GM19043 (cell line): Measurements from ENCODE around the gene CNTNAP2.
"Not testable (repeated sequence)": the region's sequence is repeated elsewhere in the genome, so short reads cannot be mapped to it uniquely, and the experiment has no call there.

Experiments used
- ATAC-seq: cut with Tn5 transposase; IDR thresholded peaks from one replicate; pipeline ENCODE4 v1.9.1; 2021; ENCODE audit warnings: low read depth; ENCODE audit not compliant: unreplicated experiment

Gene CNTNAP2

DNA sequence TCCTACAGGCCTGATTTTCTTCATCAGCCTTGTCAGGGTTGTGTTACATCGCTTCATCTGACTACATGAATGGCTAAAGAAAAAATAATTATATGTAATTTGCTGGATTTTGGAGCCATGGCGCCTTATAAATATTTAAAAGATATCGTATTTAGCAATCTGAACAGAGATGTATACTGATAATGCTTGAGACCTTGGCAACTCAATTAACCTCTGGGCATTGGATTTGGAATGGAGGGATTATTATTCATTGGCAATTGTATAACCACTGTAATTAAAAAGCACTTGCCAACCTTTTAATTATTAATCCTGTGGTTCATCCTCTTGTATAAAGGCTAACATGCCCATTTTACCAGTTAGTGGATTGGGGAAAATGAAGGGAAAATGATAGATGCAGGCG, 745.1 kb downstream of the CNTNAP2 start:
- no peak for ATAC-seq

DNA sequence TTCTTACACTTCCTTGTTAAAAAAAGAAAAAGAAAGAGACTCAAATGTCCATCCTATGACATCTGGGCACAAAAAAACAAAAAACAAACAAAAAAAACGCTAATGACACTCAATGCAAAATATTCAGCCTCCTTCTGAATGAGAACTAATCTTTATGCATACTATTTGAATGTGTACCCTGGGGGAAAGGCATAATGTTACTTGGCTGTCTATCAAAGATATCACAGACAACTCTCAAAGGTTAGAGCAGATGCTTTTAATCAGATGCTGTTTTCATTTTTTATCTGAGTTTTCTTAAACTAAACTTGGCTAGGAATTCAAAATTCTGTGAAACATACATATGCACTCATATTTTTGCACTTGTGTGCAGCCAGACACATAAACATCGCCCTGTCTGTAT, 745.8 kb downstream of the CNTNAP2 start:
- no peak for ATAC-seq

DNA sequence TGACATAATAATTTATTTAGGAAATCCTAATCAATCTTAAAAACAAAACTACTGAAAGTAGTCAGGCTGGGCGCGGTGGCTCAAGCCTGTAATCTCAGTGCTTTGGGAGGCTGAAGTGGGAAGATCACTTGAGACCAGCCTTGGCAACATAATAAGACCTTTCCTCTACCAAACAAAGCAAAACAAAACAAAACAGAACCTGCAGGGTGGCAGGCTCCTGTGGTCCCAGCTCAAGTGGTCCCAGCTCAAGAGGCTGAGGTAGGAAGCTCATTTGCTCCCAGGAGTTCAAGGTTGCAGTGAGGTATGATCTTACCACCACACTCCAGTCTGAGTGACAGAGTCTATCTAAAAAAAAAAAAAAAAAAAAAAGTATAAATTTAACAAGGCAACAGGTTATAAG, 748.0 kb downstream of the CNTNAP2 start:
- ATAC-seq = no peak

DNA sequence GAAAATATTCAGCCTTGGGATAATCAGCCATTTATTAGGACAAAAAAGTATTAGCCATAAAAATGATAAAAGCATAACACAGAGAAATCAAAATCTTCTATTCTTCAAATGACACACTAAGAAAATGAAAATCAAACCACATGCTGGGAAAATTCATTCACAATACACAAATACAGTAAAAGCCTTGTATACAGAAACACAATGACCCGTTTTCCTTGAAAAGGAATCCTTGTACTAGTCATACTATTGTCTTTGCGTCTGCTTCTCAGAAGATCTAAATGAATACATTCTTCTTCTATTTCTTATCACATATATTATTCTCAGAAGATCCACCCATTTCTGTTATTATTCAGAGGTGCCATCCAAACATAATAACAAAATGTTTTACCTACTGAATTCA, 749.1 kb downstream of the CNTNAP2 start:
- no peak for ATAC-seq

DNA sequence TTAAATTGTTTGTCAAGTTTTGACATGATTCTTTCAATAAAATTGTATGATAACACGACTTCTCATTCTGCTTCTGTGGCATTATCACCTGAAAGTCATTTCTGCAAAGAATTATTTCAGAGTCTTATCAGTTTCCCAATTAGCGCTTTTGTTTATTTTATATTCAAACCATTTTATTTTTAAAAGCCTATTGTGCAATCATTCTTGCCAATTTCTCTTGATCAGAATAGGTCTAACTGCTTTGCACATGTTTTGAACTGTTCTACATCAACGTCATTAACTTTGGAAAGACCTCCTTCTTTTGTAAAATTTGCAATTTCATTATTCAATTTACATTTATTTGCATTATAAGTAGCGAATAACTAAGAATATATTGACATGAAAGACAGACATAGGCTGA, 758.1 kb downstream of the CNTNAP2 start:
- no peak for ATAC-seq

DNA sequence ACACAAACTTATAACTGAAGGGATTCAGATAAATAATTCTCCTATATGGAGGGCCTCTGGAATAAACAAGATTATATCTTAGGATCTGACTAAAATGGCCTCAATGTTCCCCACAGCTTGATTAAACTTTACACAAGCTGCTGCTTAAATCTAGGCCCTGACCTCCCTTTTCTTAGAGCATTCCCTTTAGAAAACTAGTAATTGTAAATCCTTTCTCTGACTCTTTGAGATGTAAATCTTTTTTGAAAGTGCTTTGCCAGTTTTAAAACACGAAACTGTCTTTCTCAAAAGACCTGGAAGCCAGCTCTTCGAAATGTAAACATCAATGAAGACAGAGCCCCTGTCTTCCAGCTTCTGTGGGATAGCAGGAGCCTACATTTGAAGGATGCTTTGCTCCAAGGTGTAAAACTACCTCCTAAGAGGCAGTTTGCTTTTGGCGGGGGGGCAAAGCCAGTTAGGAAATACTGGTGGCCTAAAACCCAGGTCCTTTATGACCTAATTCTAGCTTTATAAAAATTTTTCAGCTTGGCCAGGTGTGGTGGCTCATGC, 758.7 kb downstream of the CNTNAP2 start:
- ATAC-seq = no peak

DNA sequence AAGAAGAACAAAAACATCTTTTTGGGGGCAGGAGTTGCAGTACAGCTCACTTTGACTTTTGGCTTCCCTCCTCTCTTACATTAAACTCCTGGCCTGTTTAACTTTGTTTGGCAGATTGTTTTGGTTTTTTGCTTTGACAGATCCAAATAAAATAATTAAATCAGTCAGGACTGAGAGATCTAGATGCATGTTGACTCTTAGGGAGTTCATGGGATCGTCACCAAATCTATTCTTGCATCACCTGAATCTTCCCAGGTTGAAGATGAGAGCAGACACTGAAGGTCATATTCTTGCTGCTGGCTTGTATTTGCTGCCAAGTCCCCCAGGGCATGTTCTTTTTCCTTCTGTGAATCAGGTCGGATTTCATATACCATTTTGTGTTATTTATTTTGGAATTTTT, 759.4 kb downstream of the CNTNAP2 start:
- no peak for ATAC-seq

DNA sequence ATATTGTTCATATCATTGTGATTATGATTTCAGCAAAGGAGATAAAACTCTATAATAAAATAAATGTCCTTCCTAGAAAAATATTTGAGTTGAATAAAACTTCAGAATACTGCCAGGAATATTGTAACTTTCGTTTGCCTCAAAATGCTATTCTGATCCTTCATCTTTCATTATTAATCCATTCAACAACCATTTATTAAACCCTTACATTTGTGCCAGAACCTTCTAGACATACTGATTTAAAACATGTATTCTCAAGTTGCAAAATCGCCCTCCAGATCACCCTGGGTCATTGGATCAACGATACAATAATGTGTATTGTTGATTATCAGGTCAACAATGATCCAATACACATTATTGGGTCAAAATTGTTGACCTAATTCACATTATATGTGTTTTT, 759.8 kb downstream of the CNTNAP2 start:
- no peak for ATAC-seq

DNA sequence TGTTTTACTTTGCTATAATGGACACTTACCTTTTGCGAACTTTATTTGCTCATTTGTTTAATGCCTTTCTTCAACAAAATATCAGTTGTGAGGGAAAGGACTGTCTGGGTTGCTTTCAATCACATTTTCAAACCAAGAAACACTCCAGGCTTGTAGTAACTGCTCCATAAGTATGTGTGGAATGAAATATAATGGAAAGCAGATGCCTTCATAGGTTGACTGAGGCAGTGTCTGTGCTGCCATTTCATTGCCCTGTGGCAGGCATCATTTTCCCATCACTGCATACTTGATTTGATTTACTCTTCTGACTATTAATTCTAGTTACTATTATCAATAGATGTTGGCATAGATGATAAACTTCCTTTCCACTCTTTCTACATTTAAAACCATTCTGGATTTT, 762.3 kb downstream of the CNTNAP2 start:
- no peak for ATAC-seq

DNA sequence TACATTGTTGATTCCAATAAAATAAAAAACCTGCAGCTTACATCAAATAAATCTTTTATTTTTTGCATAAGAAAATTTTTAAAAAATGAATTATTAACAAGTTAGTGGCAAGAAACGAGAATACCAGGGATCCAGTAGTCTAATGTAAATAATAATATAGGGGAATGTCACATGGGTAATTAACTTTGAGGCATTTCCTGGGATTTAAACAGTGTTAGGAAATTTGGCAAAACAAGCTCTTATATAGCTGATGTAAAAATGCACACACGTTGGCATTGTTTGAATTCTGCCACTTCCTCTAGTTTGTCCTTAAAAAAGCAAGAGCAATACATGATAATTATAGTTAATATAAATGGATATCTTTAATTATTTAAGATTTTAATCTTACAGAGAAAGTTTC, 768.6 kb downstream of the CNTNAP2 start:
- no peak for ATAC-seq

DNA sequence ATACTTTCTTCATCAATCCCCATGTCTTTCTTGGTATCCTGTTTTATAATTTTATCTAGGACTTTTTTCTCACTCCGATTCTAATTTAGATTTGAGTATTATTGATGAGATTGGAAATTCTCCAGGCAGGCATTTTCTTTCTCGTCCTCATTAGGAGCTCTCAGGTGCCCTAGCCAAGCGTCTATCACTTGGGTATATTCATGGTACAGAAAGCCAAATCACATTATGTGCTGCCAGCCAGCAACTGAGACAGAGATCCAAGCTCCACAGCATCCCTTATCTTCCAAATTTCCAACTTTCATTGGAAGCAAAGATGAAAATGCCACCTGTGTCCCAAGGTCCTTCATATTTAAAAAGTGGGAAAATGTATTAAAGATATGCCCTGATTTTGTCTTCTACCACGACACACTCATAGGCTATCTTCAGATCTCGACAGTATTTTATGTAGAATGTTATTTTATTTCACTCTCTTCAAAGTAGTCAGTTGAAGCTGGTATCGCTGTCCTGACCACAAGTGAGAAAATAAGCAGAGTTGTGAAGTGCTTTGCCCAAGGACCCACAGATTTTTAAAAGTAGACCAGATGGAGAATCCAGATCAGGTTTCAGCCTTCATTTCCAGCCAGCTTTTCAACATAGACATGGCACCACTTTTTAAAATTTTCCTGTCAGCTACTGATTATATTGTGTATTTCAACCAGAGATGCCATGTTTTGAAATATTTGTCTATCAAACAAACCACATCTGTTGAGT, 773.4 kb downstream of the CNTNAP2 start:
- no peak for ATAC-seq

DNA sequence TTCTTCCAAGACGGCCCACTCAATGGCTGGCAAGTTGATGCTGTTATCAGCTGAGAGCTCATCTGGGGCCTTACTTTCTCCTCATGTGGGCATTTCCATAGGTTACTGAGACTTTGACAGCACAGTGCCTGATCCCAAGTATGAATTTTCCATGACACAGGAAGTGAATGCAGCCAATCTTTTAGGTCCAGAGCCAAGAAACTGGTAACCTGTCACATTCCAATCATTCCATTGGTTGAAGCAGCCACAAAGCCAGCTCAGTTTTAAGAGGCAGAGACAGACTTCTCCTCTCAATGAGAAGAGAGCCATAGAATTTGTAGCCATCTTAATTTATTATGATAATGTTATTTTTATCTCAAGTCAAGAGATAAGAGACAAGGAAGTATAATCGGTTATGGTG, 775.5 kb downstream of the CNTNAP2 start:
- ATAC-seq = no peak

DNA sequence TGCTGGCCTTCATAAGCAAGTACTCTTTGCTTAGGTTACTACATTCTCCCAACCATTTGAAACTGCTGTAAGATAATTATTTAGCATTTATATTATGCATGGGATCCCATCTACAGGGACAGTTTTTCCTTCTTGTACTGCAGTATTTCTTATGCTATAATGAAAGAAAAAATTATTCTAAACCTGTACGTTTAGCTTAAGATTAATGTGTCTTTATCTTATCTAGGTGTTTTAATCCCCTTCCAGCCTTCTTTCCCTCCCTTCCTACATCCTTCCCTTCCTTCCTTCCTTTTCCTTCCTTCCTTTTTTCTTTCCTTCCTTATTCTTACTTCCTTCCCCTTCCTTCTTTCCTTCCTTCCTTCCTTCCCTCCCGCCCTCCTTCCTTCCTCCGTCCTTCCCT, 778.3 kb downstream of the CNTNAP2 start:
- no peak for ATAC-seq

DNA sequence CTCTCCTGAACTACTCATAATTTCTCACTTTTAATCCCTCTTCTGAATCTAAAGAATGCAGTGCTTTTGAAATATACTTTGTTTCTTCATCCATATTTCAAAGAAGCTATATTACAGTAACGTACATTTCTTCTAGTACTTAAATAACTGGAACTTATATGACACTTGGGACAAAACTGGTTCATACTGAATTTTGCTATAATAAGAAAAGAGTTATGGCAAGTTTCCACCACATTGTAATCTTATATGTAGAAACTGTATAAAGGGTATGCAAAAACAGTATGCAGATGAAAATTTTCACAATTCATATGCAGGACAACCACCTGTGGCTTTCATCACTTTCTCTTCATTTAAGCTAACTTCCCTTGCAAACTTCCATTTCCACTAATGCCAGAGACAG, 785.7 kb downstream of the CNTNAP2 start:
- ATAC-seq = no peak

DNA sequence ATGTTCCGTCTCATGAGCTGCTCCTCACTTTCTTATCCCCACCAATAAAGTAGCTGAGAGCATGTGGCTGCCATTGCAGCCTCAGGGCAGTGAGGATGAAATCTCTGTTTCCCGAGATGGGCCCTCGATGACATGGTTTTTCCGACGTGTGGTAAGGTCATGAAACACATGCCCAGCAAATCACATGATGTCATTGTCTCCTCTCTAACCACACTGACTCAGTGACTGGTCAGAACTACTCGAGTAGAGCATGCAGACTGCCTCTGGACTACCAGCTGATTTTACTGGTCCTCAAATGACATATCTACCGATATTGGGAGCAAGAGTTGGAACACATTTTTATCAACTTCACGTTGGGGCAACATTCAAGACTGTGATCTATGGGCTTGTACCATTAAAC, 786.1 kb downstream of the CNTNAP2 start:
- ATAC-seq = no peak

DNA sequence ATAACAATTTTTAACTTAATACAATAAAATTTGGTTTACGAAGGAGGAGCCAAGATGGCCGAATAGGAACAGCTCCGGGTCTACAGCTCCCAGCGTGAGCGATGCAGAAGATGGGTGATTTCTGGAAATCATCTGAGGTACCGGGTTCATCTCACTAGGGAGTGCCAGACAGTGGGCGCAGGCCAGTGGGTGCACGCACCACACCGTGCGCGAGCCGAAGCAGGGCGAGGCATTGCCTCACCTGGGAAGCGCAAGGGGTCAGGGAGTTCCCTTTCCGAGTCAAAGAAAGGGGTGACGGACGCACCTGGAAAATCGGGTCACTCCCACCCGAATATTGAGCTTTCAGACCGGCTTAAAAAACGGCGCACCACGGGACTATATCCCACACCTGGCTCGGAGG, 789.1 kb downstream of the CNTNAP2 start:
- not testable (repeated sequence) for ATAC-seq

DNA sequence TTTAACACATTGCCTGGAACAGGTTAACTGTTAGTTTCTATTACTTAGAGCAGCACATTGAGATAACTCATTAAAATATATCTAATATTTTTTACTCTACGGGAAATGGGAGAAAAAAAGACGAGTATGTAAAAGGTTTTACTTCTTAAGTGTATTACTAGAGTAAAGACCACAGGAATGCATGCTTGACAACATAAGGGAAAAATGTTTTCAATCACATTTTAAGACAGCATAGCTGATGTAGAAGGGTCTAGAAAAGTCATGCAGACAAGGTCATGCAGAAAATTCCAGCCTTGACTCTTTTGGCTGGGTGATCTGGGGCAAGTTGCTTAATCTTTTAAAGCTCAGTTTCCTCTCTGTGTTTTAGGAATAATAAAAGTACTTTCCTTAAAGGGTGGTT, 806.2 kb downstream of the CNTNAP2 start:
- no peak for ATAC-seq

DNA sequence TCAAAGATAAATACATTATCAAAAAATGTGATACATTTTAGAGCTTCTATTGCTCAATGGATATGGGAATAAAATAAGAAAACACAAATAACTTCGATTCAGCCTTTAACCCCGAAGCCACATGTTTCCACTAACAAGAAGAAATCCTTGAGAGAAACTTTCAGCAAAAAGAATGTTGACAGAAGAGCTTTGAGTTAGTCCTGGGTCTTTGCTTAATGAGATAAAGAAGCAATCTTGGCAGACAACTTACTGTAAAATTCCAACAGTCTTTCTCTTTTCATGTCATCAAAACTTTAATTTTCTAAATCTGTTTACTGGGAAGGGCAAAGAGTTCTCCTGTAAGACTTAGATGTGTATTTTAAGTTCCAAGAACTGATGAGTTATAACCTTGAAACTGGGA, 810.2 kb downstream of the CNTNAP2 start:
- ATAC-seq = no peak

DNA sequence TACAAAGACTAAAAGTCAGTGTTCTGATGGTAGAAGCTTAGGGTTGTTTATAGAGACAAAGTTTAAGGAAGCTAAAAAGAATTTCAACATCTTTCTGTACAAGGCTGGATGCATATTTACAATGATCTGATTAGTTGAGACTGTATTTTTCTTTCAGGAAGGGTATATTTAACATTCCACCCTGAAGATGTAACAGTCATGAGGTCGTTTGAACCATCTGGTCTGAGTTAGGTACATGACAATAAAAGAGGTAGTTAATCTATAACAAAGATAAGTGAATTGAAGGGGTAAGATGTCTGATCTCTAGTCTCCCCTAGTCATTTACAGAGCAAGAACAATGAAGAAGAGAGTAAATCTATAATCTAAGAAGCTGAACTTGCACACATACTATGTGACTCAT, 821.2 kb downstream of the CNTNAP2 start:
- no peak for ATAC-seq

DNA sequence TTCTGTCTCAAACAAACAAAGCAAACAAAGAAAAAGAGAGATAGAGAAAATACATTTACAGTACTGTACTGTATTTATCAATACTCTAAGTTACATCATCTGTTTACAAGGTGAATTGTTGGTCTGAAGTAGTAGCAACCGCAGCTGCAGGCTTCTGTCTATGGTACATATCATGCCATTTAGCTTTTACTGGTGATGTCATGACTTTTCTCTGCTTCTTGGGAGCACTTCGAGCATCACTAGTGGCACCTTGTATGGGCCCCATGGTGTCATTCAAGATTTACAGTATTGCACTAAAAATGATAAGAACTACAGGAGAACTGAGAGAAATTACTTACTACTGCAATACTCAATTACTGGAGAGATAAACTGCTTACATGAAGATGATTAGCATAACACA, 826.9 kb downstream of the CNTNAP2 start:
- no peak for ATAC-seq

DNA sequence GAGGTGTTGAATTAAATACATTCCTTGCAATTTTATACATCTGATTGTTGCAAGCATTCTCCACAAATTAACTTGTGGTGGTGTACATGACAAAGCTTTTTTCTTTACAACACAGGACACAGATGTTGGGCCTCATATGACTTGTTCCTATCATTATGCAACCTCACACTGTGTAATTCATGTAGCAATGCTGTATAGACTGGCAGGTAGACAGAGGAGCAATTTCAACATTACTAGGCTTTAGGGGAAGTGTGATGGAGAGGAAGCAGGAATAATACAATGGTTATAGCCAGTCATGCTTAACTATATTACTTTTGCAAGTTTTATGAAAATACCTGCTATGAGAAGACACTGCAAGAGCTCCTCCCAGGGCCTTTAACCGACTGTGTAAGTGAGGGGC, 832.1 kb downstream of the CNTNAP2 start:
- ATAC-seq = no peak

DNA sequence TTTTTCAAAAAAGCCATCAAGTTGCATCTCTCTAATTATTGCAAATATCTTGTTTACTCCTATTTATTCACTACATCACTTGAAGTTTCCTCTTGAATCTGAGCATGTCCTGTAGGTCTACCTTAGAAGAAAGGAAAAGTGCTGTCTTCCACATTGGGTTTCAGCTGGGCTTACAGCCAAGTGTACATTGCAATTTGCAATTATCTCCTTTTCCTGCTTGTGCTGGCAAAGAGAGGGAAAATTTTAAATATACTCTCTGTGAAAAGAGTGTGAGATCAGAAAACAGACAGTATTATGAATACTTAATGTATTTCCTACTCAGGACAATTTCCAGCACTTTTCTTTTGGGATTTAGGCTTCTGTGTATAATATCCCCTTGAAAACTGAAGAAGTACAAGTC, 839.7 kb downstream of the CNTNAP2 start:
- ATAC-seq = no peak

DNA sequence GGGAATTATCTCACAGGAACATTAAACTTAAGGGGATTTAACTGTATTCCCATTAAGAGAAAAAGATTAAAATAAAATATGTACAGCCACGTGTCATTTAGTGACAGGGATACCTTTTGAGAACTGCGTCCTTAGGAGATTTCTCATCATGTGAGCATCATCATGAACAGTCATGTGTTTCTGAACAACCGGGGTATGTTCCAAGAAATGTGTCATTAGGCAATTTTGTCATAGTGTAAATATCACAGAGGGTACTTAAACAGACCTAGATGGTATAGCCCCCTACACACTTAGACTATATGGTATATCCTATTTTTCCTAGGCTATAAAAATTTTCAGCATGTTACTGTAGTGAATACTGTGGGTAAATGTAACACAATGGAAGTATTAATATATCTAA, 840.3 kb downstream of the CNTNAP2 start:
- no peak for ATAC-seq
